Nephron (organoid): ENCODE results near the gene PGLYRP4.

Experiments used
- H3K27ac Mint-ChIP-seq, 3 experiments: 2 replicates each; pipeline ENCODE4 v1.8.0; 2020; ENCODE audit warnings: mixed read lengths in 3 of 3, mild to moderate bottlenecking in 2 of 3, moderate library complexity in 1 of 3
- H3K27me3 Mint-ChIP-seq: 2 replicates; pipeline ENCODE4 v1.8.0; 2021; ENCODE audit warnings: low read depth, mild to moderate bottlenecking, moderate library complexity, mixed read lengths
- H3K36me3 Mint-ChIP-seq: 2 replicates; pipeline ENCODE4 v1.8.0; 2020; ENCODE audit warnings: low read depth, mixed read lengths
- H3K4me1 Mint-ChIP-seq: 2 replicates; pipeline ENCODE4 v1.8.0; 2020; ENCODE audit warnings: mixed read lengths
- H3K4me3 Mint-ChIP-seq, 3 experiments: 2 replicates each; pipeline ENCODE4 v1.8.0; 2020; ENCODE audit warnings: mild to moderate bottlenecking in 3 of 3, mixed read lengths in 3 of 3, moderate library complexity in 2 of 3
- H3K9me3 Mint-ChIP-seq: 2 replicates; pipeline ENCODE4 v1.8.0; 2020; ENCODE audit warnings: mixed read lengths
- CTCF ChIP-seq, 3 experiments: fragments of 200-600 bp; sonication (generic); IDR thresholded peaks; one replicate each; pipeline ENCODE4 v1.5.0; 2021; ENCODE audit warnings: antibody characterized with exemption in 3 of 3; ENCODE audit not compliant: unreplicated experiment in 3 of 3

PGLYRP4 gene

GRCh38 chr1:153364766-153365666, 16.4 kb upstream of the PGLYRP4 start:
- no peaks in the 10 kb centered on the region for H3K4me1 Mint-ChIP-seq
- H3K36me3 Mint-ChIP-seq: no peaks in the 10 kb centered on the region
- H3K27me3 Mint-ChIP-seq: peaks cover 8% of the 10 kb centered on the region
- no peak overlapping the region for H3K27ac Mint-ChIP-seq
- no peak for TF ChIP-seq CTCF (IDR thresholded peaks at IDR 0.05; ENCODE audit: unreplicated experiment in 3 of 3)
- H3K4me3 Mint-ChIP-seq: no peak overlapping the region
- H3K9me3 Mint-ChIP-seq: no peaks in the 10 kb centered on the region

DNA sequence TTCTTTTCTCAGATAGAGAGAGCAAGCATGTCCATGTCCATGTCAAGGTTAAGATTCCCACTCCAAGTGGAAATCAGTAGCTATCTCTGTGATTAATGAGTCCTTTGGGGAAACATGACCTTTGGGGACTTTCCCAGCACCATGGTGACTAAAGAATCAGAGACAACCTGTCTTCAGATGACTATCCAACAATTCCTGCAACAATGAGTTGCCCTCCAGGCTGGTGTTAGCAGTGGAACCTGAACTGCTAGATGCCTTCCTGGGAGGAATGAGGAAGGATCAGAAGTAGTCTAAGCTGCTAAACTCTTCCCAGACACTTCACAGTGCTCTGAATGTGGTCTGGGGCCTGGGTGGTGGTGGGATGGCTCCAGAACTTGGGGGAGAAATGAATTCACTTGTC, 15.5 kb upstream of the PGLYRP4 start:
- no peak for TF ChIP-seq CTCF (IDR thresholded peaks at IDR 0.05; ENCODE audit: unreplicated experiment in 3 of 3)
- Mint-ChIP-seq H3K4me1 (no peaks in the 10 kb centered on the region), H3K27me3 (peaks cover 8% of the 10 kb centered on the region), H3K4me3 (no peak overlapping the region), H3K27ac (no peak overlapping the region), H3K9me3 (no peaks in the 10 kb centered on the region), H3K36me3 (no peaks in the 10 kb centered on the region)

DNA sequence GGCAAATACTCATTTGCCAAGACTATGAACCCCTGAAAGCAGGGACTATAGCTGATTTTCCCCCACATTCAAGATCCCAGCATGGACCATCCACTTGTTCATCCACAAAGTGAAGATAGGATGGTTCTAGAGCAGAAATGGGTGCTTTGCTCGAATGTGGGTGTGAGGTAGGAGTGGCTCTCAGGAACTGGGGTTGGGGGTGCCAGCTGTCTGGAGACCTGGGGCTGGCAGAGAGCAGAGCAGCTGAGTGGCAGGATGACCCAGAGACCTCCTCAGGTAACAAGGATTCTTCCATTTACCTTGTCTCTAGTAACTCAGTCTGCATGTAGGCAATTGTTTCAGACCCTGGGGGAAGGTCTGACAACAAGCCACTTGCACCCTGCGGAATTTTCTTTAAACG, 15.0 kb upstream of the PGLYRP4 start:
- TF ChIP-seq CTCF (IDR thresholded peaks at IDR 0.05; ENCODE audit: unreplicated experiment in 3 of 3): no peak
- H3K27ac Mint-ChIP-seq: no peak overlapping the region
- H3K4me1 Mint-ChIP-seq: no peaks in the 10 kb centered on the region
- H3K4me3 Mint-ChIP-seq: no peak overlapping the region
- peaks cover 12% of the 10 kb centered on the region for H3K27me3 Mint-ChIP-seq
- no peaks in the 10 kb centered on the region for H3K36me3 Mint-ChIP-seq
- H3K9me3 Mint-ChIP-seq: no peaks in the 10 kb centered on the region

DNA sequence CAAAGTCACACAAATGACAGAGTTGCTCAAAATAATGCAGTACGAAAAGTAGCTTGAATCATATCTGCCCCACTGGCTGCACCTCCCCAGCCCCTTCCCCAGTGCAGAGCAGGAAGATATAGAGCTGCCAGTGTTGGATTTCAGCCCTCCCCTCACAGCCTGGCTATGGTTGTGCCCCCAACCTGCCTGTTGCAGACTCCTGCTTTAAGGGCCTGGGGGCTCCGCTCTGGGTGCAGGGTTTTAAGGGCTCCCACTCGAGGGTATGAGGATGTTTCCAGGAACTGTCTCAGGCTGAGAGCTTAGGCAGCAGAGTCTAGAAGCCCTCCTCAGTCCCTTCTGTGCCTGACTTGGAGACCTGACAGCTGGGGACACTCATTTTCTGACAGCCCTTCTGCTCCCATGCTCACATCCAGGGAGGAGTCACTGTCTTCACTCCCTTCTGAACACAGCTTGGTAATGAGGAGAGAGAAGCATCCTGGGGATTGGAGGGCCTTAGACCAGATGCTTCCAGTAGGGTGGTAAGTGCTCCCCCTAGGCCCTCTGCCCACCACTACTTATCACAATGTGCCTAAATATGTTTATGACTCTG, 13.6 kb upstream of the PGLYRP4 start:
- Mint-ChIP-seq H3K27me3 (peaks cover 13% of the 10 kb centered on the region), H3K36me3 (no peaks in the 10 kb centered on the region)

GRCh38 chr1:153361480-153362109, 13.0 kb upstream of the PGLYRP4 start:
- Mint-ChIP-seq H3K36me3 (no peaks in the 10 kb centered on the region), H3K27me3 (peaks cover 13% of the 10 kb centered on the region), H3K4me1 (no peaks in the 10 kb centered on the region), H3K4me3 (no peak overlapping the region), H3K27ac (peak overlapping the region in 1 of 3 experiments; percentile 68), H3K9me3 (no peaks in the 10 kb centered on the region)
- no peak for TF ChIP-seq CTCF (IDR thresholded peaks at IDR 0.05; ENCODE audit: unreplicated experiment in 3 of 3)

More for the DNA sequence above, 13.6 kb upstream of the PGLYRP4 start:
- Mint-ChIP-seq H3K9me3 (no peaks in the 10 kb centered on the region), H3K27ac (peak overlapping the region in 2 of 3 experiments; percentile 27 to 73), H3K4me3 (no peak overlapping the region), H3K4me1 (no peaks in the 10 kb centered on the region)
- TF ChIP-seq CTCF (IDR thresholded peaks at IDR 0.05; ENCODE audit: unreplicated experiment in 3 of 3): no peak
